Mucosa of stomach (tissue), 1 donor: Measurements from ENCODE around the gene VSX2.

Experiments used
- H3K27me3 ChIP-seq: one replicate; pipeline ENCODE4 v1.7.0; 2013; ENCODE audit warnings: mild to moderate bottlenecking, low read length; ENCODE audit not compliant: control insufficient read depth, insufficient read depth
- H3K36me3 ChIP-seq: one replicate; pipeline ENCODE4 v1.7.0; 2013; ENCODE audit warnings: low read length; ENCODE audit not compliant: control insufficient read depth, insufficient read depth
- H3K4me1 ChIP-seq: one replicate; pipeline ENCODE4 v1.7.0; 2013; ENCODE audit warnings: mild to moderate bottlenecking, low read length; ENCODE audit not compliant: control insufficient read depth, insufficient read depth
- H3K4me3 ChIP-seq: one replicate; pipeline ENCODE4 v1.7.0; 2013; ENCODE audit warnings: low read length
- H3K9ac ChIP-seq: one replicate; pipeline ENCODE4 v1.7.0; 2013; ENCODE audit warnings: mild to moderate bottlenecking, low read length, moderate library complexity
- H3K9me3 ChIP-seq: one replicate; pipeline ENCODE4 v1.7.0; 2013; ENCODE audit warnings: mild to moderate bottlenecking, low read length, moderate library complexity; ENCODE audit not compliant: control insufficient read depth
- donor health status: Pancreatic carcinoma.

The VSX2 gene

DNA sequence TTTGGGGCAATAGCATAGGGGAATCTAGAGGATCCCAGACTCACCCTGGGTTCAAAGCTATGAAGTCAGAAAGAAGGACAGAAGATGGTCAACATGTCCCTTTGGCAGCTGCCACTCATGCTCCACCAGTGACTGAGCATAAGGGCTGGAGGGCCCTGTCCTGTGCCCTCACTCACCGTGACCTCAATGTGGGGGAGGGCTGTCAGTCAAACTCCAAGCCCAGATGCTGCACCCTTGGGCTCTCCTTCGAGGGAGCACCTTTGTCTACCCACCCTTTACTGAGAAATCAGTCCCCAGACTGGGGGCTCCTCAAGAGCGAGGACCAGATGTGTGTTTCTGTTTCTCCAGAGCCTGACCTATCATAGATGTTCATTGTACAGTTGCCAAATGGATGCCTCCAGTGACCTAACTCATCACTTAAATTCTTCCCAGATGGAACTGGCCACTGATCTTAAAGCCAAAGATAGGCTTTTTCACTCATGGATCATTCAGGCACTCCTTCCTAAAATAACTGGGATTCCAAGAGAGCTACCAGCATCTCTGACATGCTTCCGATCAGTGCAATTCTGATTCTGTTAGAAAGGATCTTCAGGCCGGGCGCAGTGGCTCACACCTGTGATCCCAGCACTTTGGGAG, 27.2 kb upstream of the VSX2 start:
- H3K9ac ChIP-seq: no peak overlapping the region
- no peak overlapping the region for H3K4me3 ChIP-seq
- H3K36me3 ChIP-seq: no peaks in the 10 kb centered on the region
- no peaks in the 10 kb centered on the region for H3K4me1 ChIP-seq
- peaks cover 7% of the 10 kb centered on the region for H3K27me3 ChIP-seq
- no peaks in the 10 kb centered on the region for H3K9me3 ChIP-seq

- Histone ChIP-seq H3K36me3 (no peaks in the 10 kb centered on the region), H3K4me3 (no peak overlapping the region), H3K27me3 (peaks cover 22% of the 10 kb centered on the region), H3K9me3 (no peaks in the 10 kb centered on the region), H3K4me1 (peaks cover 7% of the 10 kb centered on the region), H3K9ac (no peak overlapping the region)
These were observed 25.1 kb upstream of the VSX2 start for GRCh38 chr14:74213907-74214803.

DNA sequence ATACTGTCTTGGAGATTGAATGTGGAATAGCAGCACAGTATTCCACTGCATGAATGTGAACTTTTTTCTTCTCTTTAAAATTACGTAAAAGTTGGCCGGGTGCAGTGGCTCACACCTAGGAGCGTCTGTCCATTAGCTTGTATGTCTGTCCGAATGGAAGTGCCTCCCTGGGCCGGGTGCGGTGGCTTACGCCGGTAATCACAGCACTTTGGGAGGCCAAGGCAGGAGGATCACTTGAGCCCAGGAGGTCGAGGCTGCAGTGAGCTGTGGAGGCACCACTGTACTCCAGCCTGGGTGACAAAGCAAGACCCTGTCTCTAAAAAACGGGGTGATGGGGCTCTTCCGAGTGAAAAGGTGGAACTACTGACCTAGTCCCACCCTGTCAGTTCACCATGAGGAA, 22.6 kb upstream of the VSX2 start:
- Histone ChIP-seq H3K36me3 (no peaks in the 10 kb centered on the region), H3K9ac (no peak overlapping the region), H3K4me3 (no peak overlapping the region), H3K4me1 (peaks cover 7% of the 10 kb centered on the region), H3K27me3 (peaks cover 36% of the 10 kb centered on the region), H3K9me3 (no peaks in the 10 kb centered on the region)

DNA sequence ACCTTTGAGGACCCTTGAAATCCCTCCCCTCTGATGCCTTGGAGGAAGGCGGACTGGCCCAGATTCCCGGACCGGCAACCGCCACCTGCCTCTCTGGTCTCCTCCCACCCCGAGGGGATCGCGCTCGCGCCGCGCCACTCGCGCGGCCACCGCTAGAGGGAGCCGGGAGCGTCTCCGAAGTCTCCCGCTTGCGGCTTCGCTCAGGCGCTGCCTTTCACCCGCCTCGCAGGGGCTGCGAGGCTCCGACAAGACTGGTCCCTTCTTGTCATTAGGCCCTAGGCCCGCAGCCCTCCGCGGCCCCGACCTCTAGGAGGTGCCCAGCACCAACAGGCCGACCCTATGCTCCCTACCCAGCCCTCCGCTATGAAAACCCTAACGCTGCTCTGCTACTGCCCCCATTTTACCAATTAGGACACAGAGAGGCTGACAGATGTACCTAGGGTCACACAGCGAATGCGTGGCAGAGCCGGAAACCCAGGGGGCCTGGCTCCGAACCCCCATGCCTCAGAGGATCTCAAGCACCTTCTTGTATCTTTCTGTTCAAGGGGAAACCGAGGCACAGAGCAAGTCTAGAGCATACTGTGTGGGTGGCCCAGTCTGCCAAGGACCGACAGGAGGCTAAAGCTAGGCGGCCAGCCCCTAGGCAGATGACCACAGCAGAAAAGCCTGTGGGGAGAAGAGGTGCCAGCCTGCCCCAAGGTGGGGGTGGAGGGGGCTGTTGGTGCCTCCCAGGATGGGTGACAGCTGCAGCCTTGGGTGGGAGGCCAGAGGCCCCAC, 21.4 kb upstream of the VSX2 start:
- no peaks in the 10 kb centered on the region for H3K36me3 ChIP-seq
- H3K27me3 ChIP-seq: peaks cover 43% of the 10 kb centered on the region
- H3K9ac ChIP-seq: no peak overlapping the region
- H3K4me3 ChIP-seq: no peak overlapping the region
- peaks cover 7% of the 10 kb centered on the region for H3K4me1 ChIP-seq
- no peaks in the 10 kb centered on the region for H3K9me3 ChIP-seq

DNA sequence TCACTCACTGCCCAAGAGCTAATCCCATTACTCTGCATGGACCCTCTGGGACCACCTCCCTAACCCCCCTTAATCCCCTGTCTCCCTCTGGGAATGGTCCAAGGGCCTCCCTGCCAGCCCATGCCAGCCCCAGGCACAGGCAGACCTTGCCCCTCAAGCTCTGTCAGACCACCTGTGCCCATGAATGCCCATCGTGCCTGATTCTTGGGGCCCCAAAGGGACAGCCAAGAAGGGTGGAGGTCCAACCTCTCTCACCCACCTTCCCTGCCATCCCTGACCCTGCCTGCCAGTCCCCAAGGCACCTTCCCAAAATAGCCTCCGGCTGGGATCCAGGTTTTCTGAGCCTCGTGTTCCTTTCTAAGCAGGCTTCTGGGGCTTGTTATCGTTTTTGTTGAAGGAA, 20.8 kb upstream of the VSX2 start:
- Histone ChIP-seq H3K9ac (no peak overlapping the region), H3K4me1 (peaks cover 7% of the 10 kb centered on the region), H3K36me3 (no peaks in the 10 kb centered on the region), H3K9me3 (no peaks in the 10 kb centered on the region), H3K4me3 (no peak overlapping the region), H3K27me3 (peaks cover 43% of the 10 kb centered on the region)

DNA sequence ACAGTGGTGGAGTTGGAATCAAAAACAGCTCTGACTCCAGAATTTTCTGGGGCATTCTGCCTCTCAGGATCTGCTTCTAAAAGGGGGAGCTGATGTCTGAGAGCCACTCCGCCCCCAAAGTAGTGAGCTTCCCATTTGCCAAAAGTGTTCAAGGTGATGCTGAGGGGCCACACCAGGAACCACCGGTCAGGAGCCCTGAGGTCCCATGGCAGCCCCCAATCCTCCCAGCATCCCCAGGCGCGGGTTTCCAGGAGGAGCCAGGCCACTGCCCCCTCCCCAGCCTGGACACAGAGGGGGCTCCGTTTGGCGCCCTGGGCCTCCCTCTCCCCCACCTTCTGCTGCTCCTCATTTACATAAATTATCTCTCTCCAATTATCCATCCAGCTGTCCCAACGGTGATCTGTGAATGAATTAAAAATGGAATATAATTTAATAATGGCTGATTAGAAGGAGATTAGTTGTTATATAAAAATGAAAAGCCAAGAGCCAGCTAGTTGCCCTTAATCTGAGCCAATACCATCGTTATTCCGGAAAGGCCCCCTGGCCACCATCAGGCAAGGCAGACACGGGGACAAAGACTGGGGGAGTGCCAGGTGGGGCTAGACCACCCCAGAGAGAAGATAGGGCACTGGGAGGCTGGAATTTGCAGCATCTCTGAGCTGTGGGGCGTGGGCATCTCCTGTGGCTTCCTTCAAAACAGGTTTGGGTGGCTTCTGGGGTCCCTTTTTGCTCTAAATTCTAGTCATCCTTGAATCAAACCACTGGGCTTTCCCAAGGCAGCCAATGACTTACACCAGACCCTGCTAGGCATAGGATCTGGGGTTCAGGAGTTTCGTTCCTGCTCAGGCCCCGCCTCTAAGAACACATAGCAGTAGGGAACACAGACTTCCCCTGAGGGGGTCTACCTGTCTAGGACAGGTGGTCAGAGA, 19.7 kb upstream of the VSX2 start:
- H3K9ac ChIP-seq: no peak overlapping the region
- no peaks in the 10 kb centered on the region for H3K36me3 ChIP-seq
- H3K9me3 ChIP-seq: no peaks in the 10 kb centered on the region

DNA sequence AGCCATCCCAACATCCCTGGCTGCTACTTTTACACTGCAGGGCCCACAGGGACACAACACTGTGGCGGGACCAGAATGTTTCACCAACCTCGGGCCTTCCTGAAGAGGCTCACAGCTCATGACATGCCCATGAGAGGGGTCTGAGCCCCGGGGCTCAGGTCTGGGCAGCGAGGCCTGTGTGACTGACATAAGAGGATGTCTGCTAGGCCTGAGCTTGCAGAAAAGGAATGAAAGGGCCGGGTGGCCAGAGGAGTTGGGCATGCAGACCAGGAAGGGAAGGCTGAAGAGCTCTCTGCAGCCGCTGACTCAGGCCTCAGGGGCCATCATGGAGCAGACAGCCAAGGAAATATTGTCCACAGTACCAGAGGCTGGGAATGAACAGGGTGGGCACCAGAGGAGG, 18.3 kb upstream of the VSX2 start:
- peaks cover 7% of the 10 kb centered on the region for H3K4me1 ChIP-seq
- no peak overlapping the region for H3K4me3 ChIP-seq
- peaks cover 52% of the 10 kb centered on the region for H3K27me3 ChIP-seq
- no peaks in the 10 kb centered on the region for H3K9me3 ChIP-seq
- H3K36me3 ChIP-seq: no peaks in the 10 kb centered on the region
- H3K9ac ChIP-seq: no peak overlapping the region

More for the DNA sequence above, 19.7 kb upstream of the VSX2 start:
- no peak overlapping the region for H3K4me3 ChIP-seq
- peaks cover 7% of the 10 kb centered on the region for H3K4me1 ChIP-seq
- peaks cover 48% of the 10 kb centered on the region for H3K27me3 ChIP-seq

GRCh38 chr14:74221741-74222140, 17.5 kb upstream of the VSX2 start:
- H3K27me3 ChIP-seq: peaks cover 50% of the 10 kb centered on the region
- H3K4me1 ChIP-seq: peaks cover 7% of the 10 kb centered on the region
- H3K4me3 ChIP-seq: no peak overlapping the region
- H3K9me3 ChIP-seq: no peaks in the 10 kb centered on the region
- no peaks in the 10 kb centered on the region for H3K36me3 ChIP-seq
- no peak overlapping the region for H3K9ac ChIP-seq

- Histone ChIP-seq H3K4me1 (peaks cover under 1% of the 10 kb centered on the region), H3K9ac (no peak overlapping the region), H3K27me3 (peaks cover 41% of the 10 kb centered on the region), H3K36me3 (no peaks in the 10 kb centered on the region), H3K9me3 (no peaks in the 10 kb centered on the region), H3K4me3 (no peak overlapping the region)
These were observed 16.2 kb upstream of the VSX2 start for GRCh38 chr14:74223016-74223415.

GRCh38 chr14:74231784-74232183, 7.5 kb upstream of the VSX2 start:
- Histone ChIP-seq H3K4me1 (no peaks in the 10 kb centered on the region), H3K9me3 (no peaks in the 10 kb centered on the region), H3K27me3 (peaks cover 9% of the 10 kb centered on the region), H3K4me3 (no peak overlapping the region), H3K36me3 (no peaks in the 10 kb centered on the region), H3K9ac (no peak overlapping the region)

DNA sequence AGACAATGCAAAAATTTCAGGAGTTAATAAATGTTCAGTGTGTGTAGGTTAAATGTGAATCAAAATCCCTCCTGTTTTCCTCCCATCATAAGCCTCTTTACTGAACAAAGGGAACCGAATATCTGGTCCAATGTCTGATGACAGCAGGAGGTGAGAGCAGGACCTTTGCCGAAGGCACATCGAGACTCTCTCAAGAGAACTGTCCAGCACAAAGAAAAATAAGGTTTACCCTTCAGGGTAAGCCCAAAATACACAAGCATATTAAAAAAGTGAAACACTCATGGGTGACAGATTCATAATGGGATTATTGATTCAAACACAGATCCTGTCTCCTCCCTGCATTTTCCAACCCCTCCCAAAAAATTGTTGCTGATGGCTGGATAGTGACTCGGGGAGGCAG, 4.2 kb upstream of the VSX2 start:
- no peak overlapping the region for H3K9ac ChIP-seq
- no peak overlapping the region for H3K4me3 ChIP-seq
- H3K4me1 ChIP-seq: no peaks in the 10 kb centered on the region
- no peaks in the 10 kb centered on the region for H3K9me3 ChIP-seq
- peaks cover 38% of the 10 kb centered on the region for H3K27me3 ChIP-seq
- no peaks in the 10 kb centered on the region for H3K36me3 ChIP-seq
